Thymus (tissue), 11 donors: ENCODE results near the gene BACE1. TPM values are rescaled to one million over a fixed set of nuclear protein-coding genes. Genes with fewer than 3 reads are reported as not detected.
"Not testable (repeated sequence)": the region's sequence is repeated elsewhere in the genome, so short reads cannot be mapped to it uniquely, and the experiment has no call there.

Experiments used
- DNase-seq, 9 donors: peaks; one replicate each; pipeline ENCODE4 v3.0.0-alpha.2; 2013; ENCODE audit warnings: low spot score in 9 of 9, low read depth in 6 of 9, missing footprints in 1 of 9
- H3K27ac ChIP-seq, 2 donors: one replicate each; pipeline ENCODE4 v1.5.1; 2013; ENCODE audit warnings: control low read depth in 1 of 2, low read depth in 1 of 2, low read length in 1 of 2, mild to moderate bottlenecking in 1 of 2, moderate library complexity in 1 of 2
- H3K27me3 ChIP-seq, 2 donors: one replicate each; pipeline ENCODE4 v1.5.1; 2013; ENCODE audit warnings: low read length in 1 of 2; ENCODE audit not compliant: control insufficient read depth in 2 of 2, insufficient read depth in 1 of 2
- H3K36me3 ChIP-seq, 2 donors: one replicate each; pipeline ENCODE4 v1.5.1; 2013; ENCODE audit warnings: low read length in 1 of 2, mild to moderate bottlenecking in 1 of 2, moderate library complexity in 1 of 2; ENCODE audit not compliant: control insufficient read depth in 2 of 2, insufficient read depth in 2 of 2
- H3K4me1 ChIP-seq, 2 donors: one replicate each; pipeline ENCODE4 v1.5.1; 2013; ENCODE audit warnings: low read length in 2 of 2; ENCODE audit not compliant: control insufficient read depth in 2 of 2, insufficient read depth in 2 of 2
- H3K4me3 ChIP-seq, 2 donors: one replicate each; pipeline ENCODE4 v1.5.1; 2013; ENCODE audit warnings: low read length in 2 of 2, control low read depth in 1 of 2, mild to moderate bottlenecking in 1 of 2
- H3K9me3 ChIP-seq, 2 donors: one replicate each; pipeline ENCODE4 v1.5.1; 2013; ENCODE audit warnings: low read length in 1 of 2, mild to moderate bottlenecking in 1 of 2; ENCODE audit not compliant: control insufficient read depth in 2 of 2, insufficient read depth in 1 of 2
- WGBS: extraction: QIAGEN DNeasy Blood & Tissue Kit; methylation state at CpG from one replicate; pipeline ENCODE4 v1.1.7; 2013; 5-methylcytosine and 5-hydroxymethylcytosine counted together
- polyA plus RNA-seq: library from polyadenylated mRNA; stranded (reverse); fragments of 200-250 nt; gene quantifications from one replicate; pipeline ENCODE4 v1.2.3, GENCODE V29; 2013
- total RNA-seq: library from RNA; stranded (reverse); fragments of 120-200 nt; gene quantifications from one replicate; pipeline ENCODE4 v1.2.4, GENCODE V29; 2013
- donor health status: healthy.

Gene BACE1
- total and polyA plus RNA-seq, 2 donors: 1.7 to 4.9 TPM

- WGBS: 99% methylated on average over 4 of the region's 4 CpGs
- Histone ChIP-seq H3K4me1 (no peaks in the 10 kb centered on the region), H3K27me3 (no peaks in the 10 kb centered on the region), H3K27ac (no peak overlapping the region), H3K9me3 (no peaks in the 10 kb centered on the region), H3K36me3 (peaks cover 0 to 4% of the 10 kb centered on the region in 2 donors), H3K4me3 (no peak overlapping the region)
- DNase-seq: no peak
These were observed 44.8 kb downstream of the BACE1 start for GRCh38 chr11:117271208-117271607.

DNA sequence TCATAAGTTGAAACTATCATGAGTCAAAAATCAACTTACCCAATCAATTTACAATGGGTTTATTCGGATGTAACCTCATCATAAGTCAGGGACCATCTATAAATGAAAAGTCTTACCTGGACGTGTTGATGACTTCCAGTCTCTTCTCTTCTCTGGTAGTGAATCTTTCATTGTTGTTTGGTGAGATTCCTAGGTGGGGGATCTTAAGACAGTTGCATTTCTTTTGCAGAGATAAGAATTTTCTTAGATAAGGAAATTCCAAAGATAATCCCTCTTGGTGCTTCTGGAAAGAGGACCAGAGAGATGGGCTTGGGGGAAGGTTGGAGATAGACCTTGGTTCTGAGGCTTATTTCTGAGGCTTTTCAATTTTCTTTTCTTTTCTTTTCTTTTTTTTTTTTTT is 46.2 kb downstream of the BACE1 start:
- no peak overlapping the region for H3K4me3 ChIP-seq
- no peaks in the 10 kb centered on the region for H3K9me3 ChIP-seq
- H3K36me3 ChIP-seq: peaks cover 0 to 6% of the 10 kb centered on the region in 2 donors
- H3K27ac ChIP-seq: no peak overlapping the region
- WGBS: 98% methylated on average over 2 of the region's 2 CpGs
- DNase-seq: no peak
- H3K4me1 ChIP-seq: no peaks in the 10 kb centered on the region
- H3K27me3 ChIP-seq: no peaks in the 10 kb centered on the region

GRCh38 chr11:117265745-117266144 is 50.3 kb downstream of the BACE1 start:
- H3K4me1 ChIP-seq: no peaks in the 10 kb centered on the region
- no peaks in the 10 kb centered on the region for H3K27me3 ChIP-seq
- H3K9me3 ChIP-seq: no peaks in the 10 kb centered on the region
- H3K27ac ChIP-seq: no peak overlapping the region
- no peak for DNase-seq
- H3K36me3 ChIP-seq: peaks cover 2 to 4% of the 10 kb centered on the region in 2 donors
- H3K4me3 ChIP-seq: no peak overlapping the region
- WGBS: 96% methylated on average over 2 of the region's 2 CpGs

GRCh38 chr11:117264624-117265323 is 51.3 kb downstream of the BACE1 start:
- not testable (repeated sequence) for H3K36me3 ChIP-seq, H3K9me3 ChIP-seq, H3K4me3 ChIP-seq, H3K4me1 ChIP-seq, H3K27me3 ChIP-seq, DNase-seq, H3K27ac ChIP-seq
- WGBS: 98% methylated on average over 7 of the region's 7 CpGs

DNA sequence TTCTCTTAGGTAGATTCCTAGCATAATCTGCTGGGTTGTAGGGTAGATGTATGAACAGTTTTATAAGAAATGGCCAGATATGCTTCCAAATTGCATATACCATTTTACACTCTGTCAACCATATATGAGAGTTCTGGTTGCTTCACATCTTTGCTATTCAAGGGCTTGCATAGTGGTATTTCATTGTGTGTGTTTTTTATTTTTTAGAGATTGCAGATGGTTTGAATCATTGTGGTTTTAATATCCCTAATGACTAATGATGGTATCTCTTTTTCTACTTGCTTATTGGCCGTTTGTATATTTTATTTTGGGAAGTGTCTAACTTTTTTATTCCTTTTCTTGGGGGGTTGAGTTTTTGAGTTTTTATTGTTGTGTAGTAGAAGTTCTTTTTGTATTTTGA is 56.6 kb downstream of the BACE1 start:
- no peaks in the 10 kb centered on the region for H3K4me1 ChIP-seq
- no peak for DNase-seq
- H3K27me3 ChIP-seq: no peaks in the 10 kb centered on the region
- WGBS: 93% methylated on average over 1 of the region's 1 CpG
- no peaks in the 10 kb centered on the region for H3K9me3 ChIP-seq
- peaks cover 2% of the 10 kb centered on the region in 2 donors for H3K36me3 ChIP-seq
- no peak overlapping the region for H3K27ac ChIP-seq
- H3K4me3 ChIP-seq: no peak overlapping the region

DNA sequence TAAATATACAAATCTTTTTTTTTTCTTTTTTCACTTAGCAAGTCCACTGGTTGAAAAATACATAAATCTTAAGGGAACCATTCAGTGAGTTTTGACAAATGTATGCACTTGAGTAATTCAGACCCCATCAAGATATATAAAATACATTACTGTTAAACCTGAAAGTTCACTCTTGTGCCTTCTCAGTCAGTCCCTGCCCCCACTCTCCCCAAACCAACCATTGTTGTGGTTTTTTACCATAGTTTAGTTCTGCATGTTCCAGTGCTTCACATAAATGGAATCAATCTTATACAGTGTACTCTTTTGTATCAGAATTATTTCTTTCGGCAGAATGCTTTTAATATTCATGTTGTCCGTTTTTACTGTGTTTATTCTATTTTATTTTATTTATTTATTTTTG is 57.5 kb downstream of the BACE1 start:
- Histone ChIP-seq H3K4me3 (no peak overlapping the region), H3K36me3 (peaks cover 5% of the 10 kb centered on the region in 2 donors), H3K9me3 (no peaks in the 10 kb centered on the region), H3K27me3 (no peaks in the 10 kb centered on the region), H3K4me1 (no peaks in the 10 kb centered on the region), H3K27ac (no peak overlapping the region)
- WGBS: 98% methylated on average over 2 of the region's 2 CpGs
- DNase-seq: no peak

- Histone ChIP-seq H3K9me3 (no peaks in the 10 kb centered on the region), H3K27me3 (no peaks in the 10 kb centered on the region), H3K4me1 (no peaks in the 10 kb centered on the region), H3K4me3 (no peak overlapping the region), H3K27ac (no peak overlapping the region), H3K36me3 (peaks cover 3 to 7% of the 10 kb centered on the region in 2 donors)
- 75% methylated on average over 2 of the region's 2 CpGs for WGBS
- DNase-seq: no peak
These were observed 59.5 kb downstream of the BACE1 start for GRCh38 chr11:117256573-117256972.

- no peak overlapping the region for H3K27ac ChIP-seq
- H3K9me3 ChIP-seq: no peaks in the 10 kb centered on the region
- WGBS: 95% methylated on average over 3 of the region's 3 CpGs
- no peak overlapping the region for H3K4me3 ChIP-seq
- no peak for DNase-seq
- H3K4me1 ChIP-seq: no peaks in the 10 kb centered on the region
- no peaks in the 10 kb centered on the region for H3K27me3 ChIP-seq
- H3K36me3 ChIP-seq: peaks cover 3 to 5% of the 10 kb centered on the region in 2 donors
These were observed 60.1 kb downstream of the BACE1 start for GRCh38 chr11:117255966-117256365.

- peaks cover 20 to 26% of the 10 kb centered on the region in 2 donors for H3K36me3 ChIP-seq
- no peaks in the 10 kb centered on the region for H3K9me3 ChIP-seq
- no peak overlapping the region for H3K27ac ChIP-seq
- no peak overlapping the region for H3K4me3 ChIP-seq
- no peaks in the 10 kb centered on the region for H3K27me3 ChIP-seq
- no peak for DNase-seq
- 96% methylated on average over 10 of the region's 10 CpGs for WGBS
- H3K4me1 ChIP-seq: no peaks in the 10 kb centered on the region
These were observed 64.5 kb downstream of the BACE1 start for GRCh38 chr11:117251506-117251905.
